ENCODE results near the gene GPR132.

Gene GPR132

DNA sequence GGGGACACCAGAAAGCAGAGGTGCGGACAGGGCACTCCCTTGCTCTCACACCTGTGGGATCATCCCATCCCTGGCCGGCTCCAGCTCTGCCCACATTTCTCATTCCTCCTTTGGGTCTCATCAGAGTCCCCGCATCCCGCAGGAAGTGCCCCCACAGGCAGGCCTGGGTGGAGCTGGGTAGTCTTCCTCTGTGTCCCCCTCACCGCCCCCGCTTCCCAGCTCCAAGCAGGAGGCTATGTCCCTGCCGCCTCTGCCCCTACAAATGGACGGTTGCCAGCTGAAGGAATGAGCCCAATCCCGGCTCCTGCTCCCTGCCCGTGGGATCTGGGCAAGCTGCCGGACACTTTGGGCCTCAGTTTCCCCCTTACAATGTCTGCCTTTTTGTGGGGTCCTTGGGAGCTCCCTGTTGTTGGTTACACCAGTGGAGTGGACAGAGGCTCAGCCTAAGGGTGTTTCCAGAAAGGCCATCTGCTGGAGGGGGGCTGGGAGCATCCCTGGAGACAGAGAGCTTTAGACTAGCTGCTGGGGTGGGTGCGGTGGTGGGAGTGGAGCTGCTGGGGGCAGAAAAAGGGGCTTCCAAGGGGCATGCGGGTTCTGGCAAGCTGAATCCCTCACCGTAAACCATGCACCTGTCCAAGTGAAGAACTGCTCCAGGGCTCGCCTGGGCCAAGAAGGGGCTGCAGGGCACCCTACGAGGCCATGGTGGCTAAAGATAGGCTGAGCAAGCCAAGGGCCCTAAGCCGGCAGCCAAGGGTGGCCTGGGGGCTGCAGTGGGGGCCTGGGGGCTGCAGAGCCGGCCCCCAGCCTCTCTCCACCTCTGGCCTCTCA, 7.9 kb upstream of the GPR132 start:
- DNase-seq (ENCODE audit: extremely low spot score), result no peak
- TF ChIP-seq FOXK2 (IDR thresholded peaks at IDR 0.05) (no peak), TARDBP (IDR thresholded peaks at IDR 0.05) (no peak), CTBP1 (IDR thresholded peaks at IDR 0.05; ENCODE audit: borderline replicate concordance) (no peak), L3MBTL2 (conservative IDR thresholded peaks at IDR 0.05) (no peak), FOXM1 (IDR thresholded peaks at IDR 0.05; ENCODE audit: borderline replicate concordance) (no peak), HDGF (IDR thresholded peaks at IDR 0.05; ENCODE audit: borderline replicate concordance) (no peak), SP1 (IDR thresholded peaks at IDR 0.05) (no peak), SUZ12 (IDR thresholded peaks at IDR 0.05) (no peak), BHLHE40 (IDR thresholded peaks at IDR 0.05; ENCODE audit: borderline replicate concordance) (no peak), FOXA1 (IDR thresholded peaks at IDR 0.05) (no peak), LEF1 (IDR thresholded peaks at IDR 0.05; ENCODE audit: borderline replicate concordance) (no peak), ELF4 (IDR thresholded peaks at IDR 0.05) (no peak), ZNF384 (IDR thresholded peaks at IDR 0.05) (no peak), ARNT (IDR thresholded peaks at IDR 0.05) (no peak), NFRKB (IDR thresholded peaks at IDR 0.05) (no peak)
- TF ChIP-seq, protein P1, sequence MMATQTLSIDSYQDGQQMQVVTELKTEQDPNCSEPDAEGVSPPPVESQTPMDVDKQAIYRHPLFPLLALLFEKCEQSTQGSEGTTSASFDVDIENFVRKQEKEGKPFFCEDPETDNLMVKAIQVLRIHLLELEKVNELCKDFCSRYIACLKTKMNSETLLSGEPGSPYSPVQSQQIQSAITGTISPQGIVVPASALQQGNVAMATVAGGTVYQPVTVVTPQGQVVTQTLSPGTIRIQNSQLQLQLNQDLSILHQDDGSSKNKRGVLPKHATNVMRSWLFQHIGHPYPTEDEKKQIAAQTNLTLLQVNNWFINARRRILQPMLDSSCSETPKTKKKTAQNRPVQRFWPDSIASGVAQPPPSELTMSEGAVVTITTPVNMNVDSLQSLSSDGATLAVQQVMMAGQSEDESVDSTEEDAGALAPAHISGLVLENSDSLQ (IDR thresholded peaks at IDR 0.05), result no peak
- ChIA-PET CTCF (interaction anchor here (1.1 to 1.3 kb wide), 3 partner anchors 15 to 27 kb away, joined by 3 to 4 read pairs (median 4); no protein-coding TSS in a partner anchor), POLR2A (no interaction called here)

DNA sequence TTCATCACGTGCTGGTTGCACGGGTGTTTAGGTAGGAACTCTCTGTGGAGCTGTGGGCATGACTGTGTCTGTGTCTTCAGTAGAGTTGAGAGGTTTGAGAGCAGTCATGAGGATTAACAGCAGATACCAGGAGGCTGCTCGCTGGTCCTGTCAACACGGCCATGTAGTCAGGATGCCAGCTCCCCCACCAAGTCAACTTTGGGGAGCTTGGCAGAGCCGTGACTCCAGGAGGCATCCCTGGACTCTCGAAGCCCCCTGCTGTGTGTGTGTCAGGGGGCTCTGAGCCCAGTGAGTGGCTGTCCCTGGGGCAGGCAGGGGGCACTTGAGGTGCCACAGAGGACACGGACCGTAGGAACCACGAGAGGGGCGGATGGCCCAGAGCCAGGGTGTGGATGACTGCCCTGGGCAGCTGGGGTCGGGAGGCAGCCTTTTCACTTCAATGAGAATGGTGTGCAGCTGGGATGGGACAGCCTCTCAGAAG, 7.2 kb upstream of the GPR132 start:
- TF ChIP-seq FOXA1 (IDR thresholded peaks at IDR 0.05), result no peak
- TF ChIP-seq, protein P1 (IDR thresholded peaks at IDR 0.05), result no peak
- TF ChIP-seq SP1 (IDR thresholded peaks at IDR 0.05), result no peak
- no peak for TF ChIP-seq NFRKB (IDR thresholded peaks at IDR 0.05)
- no peak for TF ChIP-seq BHLHE40 (IDR thresholded peaks at IDR 0.05; ENCODE audit: borderline replicate concordance)
- TF ChIP-seq L3MBTL2 (conservative IDR thresholded peaks at IDR 0.05), result no peak
- TF ChIP-seq TARDBP (IDR thresholded peaks at IDR 0.05), result no peak
- TF ChIP-seq HDGF (IDR thresholded peaks at IDR 0.05; ENCODE audit: borderline replicate concordance), result no peak
- DNase-seq (ENCODE audit: extremely low spot score), result no peak
- CTCF ChIA-PET, result interaction anchor here (1.2 kb wide), 1 partner anchor 26 kb away, joined by 4 read pairs; no protein-coding TSS in a partner anchor
- POLR2A ChIA-PET, result no interaction called here

DNA sequence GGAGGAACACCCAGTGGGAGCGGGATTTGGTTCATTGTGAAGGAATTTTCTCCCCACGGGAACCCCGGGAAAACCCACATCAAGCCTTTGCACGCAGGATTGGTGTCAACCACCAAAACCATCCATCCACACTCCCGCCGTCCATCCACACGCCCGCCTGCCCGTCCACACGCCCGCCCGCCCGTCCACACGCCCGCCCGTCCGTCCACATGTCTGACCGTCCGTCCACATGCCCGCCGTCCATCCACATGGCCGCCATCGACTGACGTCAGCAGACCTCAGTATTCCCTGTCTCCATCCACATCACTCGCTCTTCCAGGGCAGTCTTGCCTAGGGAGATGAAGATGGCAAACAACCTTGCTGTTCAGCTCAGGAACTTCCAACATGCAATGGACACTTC, 6.7 kb upstream of the GPR132 start:
- DNase-seq (ENCODE audit: extremely low spot score), result no peak
- ChIA-PET CTCF (interaction anchor here (1.2 kb wide), 1 partner anchor 26 kb away, joined by 4 read pairs; no protein-coding TSS in a partner anchor), POLR2A (interaction anchor here (0.6 to 1.7 kb wide), 2 partner anchors 10 kb away, joined by 3 read pairs; no protein-coding TSS in a partner anchor)
- TF ChIP-seq HDGF (IDR thresholded peaks at IDR 0.05; ENCODE audit: borderline replicate concordance) (no peak), NFRKB (IDR thresholded peaks at IDR 0.05) (no peak), FOXK2 (IDR thresholded peaks at IDR 0.05) (no peak), SP1 (IDR thresholded peaks at IDR 0.05) (no peak), ELF4 (IDR thresholded peaks at IDR 0.05) (no peak), L3MBTL2 (conservative IDR thresholded peaks at IDR 0.05) (no peak), SUZ12 (IDR thresholded peaks at IDR 0.05) (no peak), TARDBP (IDR thresholded peaks at IDR 0.05) (no peak), ZNF384 (IDR thresholded peaks at IDR 0.05) (no peak), CTBP1 (IDR thresholded peaks at IDR 0.05; ENCODE audit: borderline replicate concordance) (no peak), LEF1 (IDR thresholded peaks at IDR 0.05; ENCODE audit: borderline replicate concordance) (no peak), ARNT (IDR thresholded peaks at IDR 0.05) (no peak), FOXM1 (IDR thresholded peaks at IDR 0.05; ENCODE audit: borderline replicate concordance) (no peak), BHLHE40 (IDR thresholded peaks at IDR 0.05; ENCODE audit: borderline replicate concordance) (no peak), FOXA1 (IDR thresholded peaks at IDR 0.05) (no peak)
- TF ChIP-seq, protein P1 (IDR thresholded peaks at IDR 0.05), result no peak

DNA sequence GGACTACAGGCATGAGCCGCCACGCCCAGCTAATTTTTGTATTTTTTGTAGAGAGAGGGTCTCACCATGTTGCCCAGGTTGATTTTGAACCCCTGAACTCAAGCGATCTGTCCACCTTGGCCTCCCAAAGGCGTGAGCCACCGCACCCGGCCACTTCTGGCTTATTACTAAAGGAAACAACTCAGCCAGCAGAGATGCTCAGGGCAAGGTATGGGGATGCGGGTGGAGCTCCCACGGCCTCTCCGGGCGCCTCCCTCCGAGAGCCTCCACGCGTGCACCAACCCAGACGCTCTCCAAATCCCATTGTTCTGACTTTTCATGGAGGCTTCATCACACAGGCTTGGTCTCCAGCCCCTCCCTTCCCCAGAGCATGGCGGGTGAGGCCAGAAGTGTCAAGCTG, 6.1 kb upstream of the GPR132 start:
- CTCF ChIA-PET, result no interaction called here
- POLR2A ChIA-PET, result interaction anchor here (0.6 to 1.7 kb wide), 3 partner anchors 9 to 11 kb away, joined by 3 to 5 read pairs (median 3); no protein-coding TSS in a partner anchor
- no peak for DNase-seq (ENCODE audit: extremely low spot score)
- TF ChIP-seq FOXA1 (IDR thresholded peaks at IDR 0.05), result no peak

DNA sequence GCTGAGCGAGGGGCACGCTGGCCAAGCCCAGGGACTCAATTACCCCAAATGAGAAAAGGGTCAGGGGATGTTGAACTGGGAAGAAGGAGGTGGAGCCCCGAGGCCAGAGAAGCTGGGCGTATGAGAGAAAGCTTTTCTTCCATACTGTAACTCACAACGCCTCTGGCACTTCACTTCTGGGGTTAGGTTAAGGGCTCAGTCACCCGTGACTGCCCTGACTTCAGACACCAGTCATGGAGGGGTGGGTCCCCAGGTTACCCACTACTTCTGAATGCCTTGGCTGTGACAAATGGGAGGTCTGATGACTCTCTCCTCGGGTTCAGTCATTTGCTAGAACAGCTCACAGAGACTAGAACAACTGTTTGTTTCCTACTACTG, 5.5 kb upstream of the GPR132 start:
- CTCF ChIA-PET, result no interaction called here
- POLR2A ChIA-PET, result interaction anchor here (1.0 to 1.7 kb wide), 2 partner anchors 9 to 11 kb away, joined by 3 to 5 read pairs; no protein-coding TSS in a partner anchor
- no peak for TF ChIP-seq BHLHE40 (IDR thresholded peaks at IDR 0.05; ENCODE audit: borderline replicate concordance)
- TF ChIP-seq FOXA1 (IDR thresholded peaks at IDR 0.05), result no peak
- TF ChIP-seq ZNF384 (IDR thresholded peaks at IDR 0.05), result no peak
- no peak for TF ChIP-seq ELF4 (IDR thresholded peaks at IDR 0.05)
- TF ChIP-seq TARDBP (IDR thresholded peaks at IDR 0.05), result no peak
- TF ChIP-seq NFRKB (IDR thresholded peaks at IDR 0.05), result no peak
- TF ChIP-seq LEF1 (IDR thresholded peaks at IDR 0.05; ENCODE audit: borderline replicate concordance), result no peak
- no peak for DNase-seq (ENCODE audit: extremely low spot score)
